ENCODE data around the gene PDILT. TPM values are rescaled to one million over a fixed set of nuclear protein-coding genes. Genes with fewer than 3 reads are reported as not detected.

PDILT gene
- total and polyA plus RNA-seq, 2 experiments from 2014 or later = not detected

GRCh38 chr16:20377181-20377580 lies 27.4 kb downstream of the PDILT start (continued):
- no peak for TF ChIP-seq ZNF462 (CRISPR knock-in tag; IDR thresholded peaks at IDR 0.05)
- no peak for TF ChIP-seq JUNB (IDR thresholded peaks at IDR 0.05; ENCODE audit: unreplicated experiment)

GRCh38 chr16:20372701-20373100 lies 31.8 kb downstream of the PDILT start:
- no peaks in the 10 kb centered on the region for H3K27me3 ChIP-seq (ENCODE audit: insufficient read depth)
- ATAC-seq (no peak), DNase-seq (ENCODE audit: low spot score) (no peak)
- Mint-ChIP-seq H3K4me1 (no peaks in the 10 kb centered on the region), H3K36me3 (ENCODE audit: low read depth) (no peaks in the 10 kb centered on the region), H3K27me3 (ENCODE audit: insufficient read depth, low read depth, poor library complexity) (no peaks in the 10 kb centered on the region), H3K27ac (no peak overlapping the region), H3K4me3 (no peak overlapping the region), H3K9me3 (no peaks in the 10 kb centered on the region; the same call in 2 of the 3 replicates)
- H3F3A ChIP-seq (replicated peaks; ENCODE audit: low read depth) = no peaks in the 10 kb centered on the region
- H3K4me2 ChIP-seq = no peak overlapping the region
- H3K27ac ChIP-seq (ENCODE audit: low read depth) = no peak overlapping the region
- H3K4me3 ChIP-seq = no peak overlapping the region
- H3K9me2 ChIP-seq (ENCODE audit: insufficient read depth) = no peaks in the 10 kb centered on the region
- no peak overlapping the region for H2AFZ ChIP-seq
- no peaks in the 10 kb centered on the region for H3K79me2 ChIP-seq (replicated peaks; ENCODE audit: insufficient read depth)
- H3K36me3 ChIP-seq (ENCODE audit: insufficient read depth) = no peaks in the 10 kb centered on the region
- no peaks in the 10 kb centered on the region for H3K4me1 ChIP-seq (ENCODE audit: insufficient read depth)
- no peaks in the 10 kb centered on the region for H4K20me1 ChIP-seq (replicated peaks; ENCODE audit: insufficient read depth)
- TF ChIP-seq CREB1 (CRISPR knock-in tag; IDR thresholded peaks at IDR 0.05; ENCODE audit: low read depth) (no peak), CTCF (conservative IDR thresholded peaks at IDR 0.05; ENCODE audit: low read depth in 2 of 2) (no peak), ZNF462 (CRISPR knock-in tag; IDR thresholded peaks at IDR 0.05) (no peak)
